Embryonic facial prominence (tissue), 1 donor: ENCODE results near the gene PLCD1.
"Not testable (repeated sequence)": the region's sequence is repeated elsewhere in the genome, so short reads cannot be mapped to it uniquely, and the experiment has no call there.

Experiments used
- DNase-seq: peaks from one replicate; pipeline ENCODE4 v3.0.0-alpha.2; 2016; ENCODE audit errors: extremely low spot score

Gene PLCD1

DNA sequence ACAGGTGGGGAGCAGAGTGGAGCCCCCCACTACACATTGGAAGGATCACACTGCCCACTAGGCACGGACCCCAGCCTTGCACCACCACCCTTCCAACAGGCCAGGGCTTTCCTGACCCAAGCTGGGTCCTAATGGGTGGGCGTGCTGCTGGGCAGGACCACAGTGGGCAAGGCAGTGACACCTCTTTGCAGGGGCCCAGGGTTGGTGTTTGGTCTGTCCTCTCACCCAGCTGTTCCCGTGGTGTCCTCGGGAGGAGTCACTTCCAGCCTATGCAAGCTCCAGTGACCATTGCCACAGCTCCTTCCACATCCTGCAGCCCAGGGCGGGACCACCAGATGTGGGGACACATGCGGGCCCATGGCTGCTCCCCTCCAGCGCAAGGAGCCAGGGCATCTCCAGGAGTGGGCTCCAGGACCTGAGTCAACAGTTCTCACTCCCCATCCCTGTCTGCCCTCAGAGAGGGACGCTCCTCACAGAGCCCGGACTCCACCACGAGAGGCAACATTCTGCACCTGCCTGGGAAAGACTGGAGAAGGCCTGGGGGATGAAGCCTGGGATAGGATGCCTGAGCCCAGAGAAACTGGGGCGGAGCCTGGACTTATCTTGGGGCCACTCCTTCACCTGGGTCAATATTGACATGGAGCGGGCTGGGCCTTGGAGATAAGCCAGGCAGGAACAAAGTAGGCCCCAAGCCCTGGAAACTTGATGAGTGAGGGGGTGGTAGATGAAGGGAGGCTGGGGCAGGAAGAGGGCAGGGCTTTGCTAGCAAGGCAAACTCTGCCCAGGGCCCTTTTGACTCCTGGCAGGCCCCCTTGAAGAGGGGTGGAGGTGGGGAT, 42.7 kb downstream of the PLCD1 start:
- no peak for DNase-seq

DNA sequence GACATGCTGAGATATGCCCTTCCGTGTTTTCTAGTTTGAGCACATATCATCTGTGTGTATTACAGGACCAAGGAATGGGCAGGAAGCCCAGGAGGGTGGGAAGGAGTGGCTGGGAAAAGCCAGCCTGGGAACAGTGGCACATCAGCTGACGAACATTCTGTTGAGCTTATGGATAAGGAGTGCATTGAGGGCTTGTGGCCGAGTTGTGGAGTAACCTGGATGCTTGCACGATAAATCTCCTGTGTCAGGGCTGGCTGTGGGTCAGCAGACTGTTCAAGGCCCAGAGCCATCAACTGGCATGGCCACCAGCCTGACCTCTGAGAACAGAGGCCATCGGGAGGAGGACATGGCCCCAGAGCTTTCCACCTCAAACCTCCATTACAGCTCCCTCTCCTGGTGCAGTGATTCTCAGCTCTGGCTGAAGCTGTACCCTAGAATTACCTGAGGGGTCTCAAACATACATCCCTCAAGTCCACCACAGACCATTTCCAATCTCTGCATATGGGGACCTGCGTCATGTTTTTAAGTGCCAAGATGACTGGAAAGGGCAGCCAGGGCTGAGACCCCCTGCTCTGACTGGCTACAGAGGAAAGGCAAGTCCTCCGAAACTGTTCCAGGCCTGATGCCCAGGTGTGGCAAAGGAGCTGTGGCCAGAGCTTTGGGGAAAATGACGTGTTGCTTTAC, 43.7 kb downstream of the PLCD1 start:
- DNase-seq: no peak

DNA sequence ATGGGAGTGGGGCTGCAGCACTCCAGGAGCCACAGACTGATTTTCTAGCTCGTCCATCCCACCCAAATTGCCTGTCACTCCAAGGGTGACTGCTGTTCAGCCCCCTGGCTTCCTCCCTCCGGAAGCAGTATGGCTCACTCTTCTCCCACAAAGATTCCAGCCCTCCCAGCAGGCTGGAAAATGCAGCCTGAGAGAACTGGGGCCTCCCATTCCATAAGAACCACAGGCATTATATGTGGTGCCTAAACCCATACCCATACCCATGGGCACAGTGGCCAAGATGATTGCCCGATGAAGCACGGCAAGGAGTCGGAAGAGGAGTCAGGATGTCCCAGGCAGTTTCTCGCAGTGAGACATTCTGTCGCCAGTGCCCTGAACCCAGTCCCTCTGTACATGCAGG, 44.8 kb downstream of the PLCD1 start:
- no peak for DNase-seq

DNA sequence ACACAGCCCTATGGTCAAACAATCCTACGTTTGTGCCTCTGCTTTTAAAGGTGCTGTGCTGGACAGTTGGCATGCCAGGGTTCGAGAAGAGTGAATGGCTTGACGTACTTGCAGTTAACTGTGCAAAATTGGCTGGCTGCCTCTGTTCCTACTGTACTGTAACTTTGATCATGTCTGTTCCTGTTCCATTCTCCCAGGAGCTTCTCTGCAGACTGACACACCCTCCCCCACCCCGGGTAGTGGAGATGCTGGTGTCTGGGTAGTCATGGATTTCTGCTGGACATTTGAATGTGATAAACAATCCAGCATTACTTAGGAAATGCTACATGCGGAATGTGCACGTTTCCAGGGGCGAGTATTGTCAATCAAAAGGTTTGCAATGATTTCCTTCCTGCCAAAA, 45.4 kb downstream of the PLCD1 start:
- DNase-seq: no peak

DNA sequence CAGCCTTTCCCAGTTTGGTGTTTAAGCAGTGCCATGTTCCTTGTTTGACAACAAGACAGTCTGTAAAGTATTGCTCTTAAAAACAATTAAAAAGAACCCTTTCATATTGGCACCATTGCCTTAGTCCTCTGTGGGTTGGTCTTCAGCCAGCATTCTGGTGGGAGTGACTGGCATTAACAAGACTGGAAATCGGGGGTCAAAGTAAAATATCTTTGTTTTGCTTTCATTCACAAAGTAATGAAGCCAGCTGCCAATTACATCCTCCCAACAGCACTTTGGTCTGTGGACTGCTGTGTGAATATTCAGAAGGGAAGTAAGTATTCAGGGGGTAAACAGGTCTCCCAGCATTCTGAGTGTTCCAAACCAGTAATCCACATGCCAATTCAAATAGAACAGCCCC, 47.1 kb downstream of the PLCD1 start:
- DNase-seq: no peak

DNA sequence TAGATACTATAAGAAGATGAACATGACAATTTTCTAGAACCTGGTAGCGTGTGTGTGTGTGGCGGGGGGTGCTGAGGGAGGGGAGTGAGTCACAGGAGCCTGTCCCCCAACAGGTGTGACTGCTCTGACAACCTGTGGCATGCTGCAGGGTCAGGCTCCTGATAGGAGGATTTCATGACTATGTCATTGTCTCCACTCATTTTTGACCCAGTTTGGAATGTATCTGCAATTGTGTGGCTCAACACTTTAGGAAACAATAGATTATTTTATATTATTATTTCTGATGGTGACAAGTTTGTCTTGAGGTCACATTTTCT, 48.1 kb downstream of the PLCD1 start:
- no peak for DNase-seq

DNA sequence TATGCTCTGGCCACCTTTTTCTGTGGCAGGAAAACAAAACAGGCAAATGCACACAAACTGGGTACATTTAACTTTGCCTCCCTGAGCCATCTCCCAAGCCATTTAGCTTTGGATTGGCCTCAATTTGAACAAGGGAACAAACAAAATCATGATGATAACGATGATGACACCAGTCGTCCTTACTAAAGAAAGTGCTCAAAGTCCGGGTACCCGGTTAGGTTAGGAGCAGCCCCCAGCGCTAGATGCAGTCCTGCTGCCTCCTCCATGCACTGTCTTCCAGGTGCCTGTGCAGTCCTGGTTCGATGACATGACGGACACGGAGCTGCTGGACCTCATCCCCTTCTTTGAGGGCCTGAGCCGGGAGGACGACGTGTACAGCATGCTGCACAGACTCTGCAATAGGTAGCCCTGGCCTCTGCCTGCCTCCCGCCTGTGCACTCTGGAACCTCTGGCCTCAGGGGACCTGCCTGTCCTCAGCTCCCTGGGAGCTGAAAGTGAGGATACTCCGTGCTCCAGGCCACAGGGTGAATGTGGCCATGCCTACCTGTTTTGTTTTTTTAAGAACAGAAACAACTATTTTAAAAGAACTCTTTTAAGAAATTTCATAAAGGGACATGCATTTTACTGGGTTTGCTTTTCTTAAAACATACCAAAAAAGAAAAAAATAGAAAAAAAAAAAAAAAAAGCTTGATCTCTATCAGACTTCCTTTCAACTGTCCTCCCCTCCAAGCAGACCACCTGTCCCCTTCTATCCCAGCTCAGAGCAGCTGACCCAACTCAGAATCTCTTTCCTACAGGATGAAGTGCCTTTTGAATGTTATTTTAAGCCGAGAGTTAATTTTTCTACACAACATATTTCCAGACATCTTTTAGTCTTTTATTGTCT, 48.7 kb downstream of the PLCD1 start:
- DNase-seq: no peak

DNA sequence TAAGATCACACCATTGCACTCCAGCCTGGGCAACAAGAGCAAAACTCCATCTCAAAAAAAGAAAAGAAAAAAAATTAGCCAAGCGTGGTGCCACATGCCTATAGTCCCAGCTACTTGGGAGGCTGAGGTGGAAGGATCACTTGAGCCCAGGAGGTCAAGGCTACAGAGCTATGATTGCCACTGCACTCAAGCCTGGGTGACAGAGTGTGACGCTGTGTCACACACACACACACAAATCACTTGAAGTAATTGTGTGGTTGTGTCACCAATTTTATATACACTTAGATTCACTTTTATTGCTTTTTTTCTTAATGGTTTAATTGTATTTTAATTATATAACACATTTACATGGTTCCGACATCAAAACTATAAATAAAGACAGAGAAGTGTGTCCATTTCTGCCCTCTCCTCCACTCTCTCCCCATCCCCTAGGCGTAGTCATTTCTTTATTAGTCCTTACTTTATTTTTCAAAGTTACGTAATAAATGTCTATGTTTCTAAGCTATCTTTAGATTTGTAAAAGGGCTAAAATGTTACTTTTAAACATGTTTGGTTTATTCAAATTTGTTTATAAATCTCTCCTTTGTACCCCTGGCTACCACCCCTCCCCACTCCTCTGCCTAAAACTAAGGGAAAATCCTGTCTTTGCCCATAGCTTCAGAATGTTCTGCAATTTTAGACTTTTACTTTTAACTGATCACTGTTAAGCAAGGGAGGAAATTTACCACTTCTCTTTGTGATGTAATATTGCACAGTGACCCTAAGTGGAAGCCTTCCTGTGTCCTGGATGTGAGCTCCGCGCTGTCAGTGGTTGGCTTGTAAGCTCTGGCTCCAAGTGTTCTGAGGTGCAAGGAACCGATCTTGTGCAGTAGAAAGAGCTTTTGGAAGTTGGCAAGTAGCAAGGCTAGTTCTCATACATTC, 49.6 kb downstream of the PLCD1 start:
- no peak for DNase-seq

DNA sequence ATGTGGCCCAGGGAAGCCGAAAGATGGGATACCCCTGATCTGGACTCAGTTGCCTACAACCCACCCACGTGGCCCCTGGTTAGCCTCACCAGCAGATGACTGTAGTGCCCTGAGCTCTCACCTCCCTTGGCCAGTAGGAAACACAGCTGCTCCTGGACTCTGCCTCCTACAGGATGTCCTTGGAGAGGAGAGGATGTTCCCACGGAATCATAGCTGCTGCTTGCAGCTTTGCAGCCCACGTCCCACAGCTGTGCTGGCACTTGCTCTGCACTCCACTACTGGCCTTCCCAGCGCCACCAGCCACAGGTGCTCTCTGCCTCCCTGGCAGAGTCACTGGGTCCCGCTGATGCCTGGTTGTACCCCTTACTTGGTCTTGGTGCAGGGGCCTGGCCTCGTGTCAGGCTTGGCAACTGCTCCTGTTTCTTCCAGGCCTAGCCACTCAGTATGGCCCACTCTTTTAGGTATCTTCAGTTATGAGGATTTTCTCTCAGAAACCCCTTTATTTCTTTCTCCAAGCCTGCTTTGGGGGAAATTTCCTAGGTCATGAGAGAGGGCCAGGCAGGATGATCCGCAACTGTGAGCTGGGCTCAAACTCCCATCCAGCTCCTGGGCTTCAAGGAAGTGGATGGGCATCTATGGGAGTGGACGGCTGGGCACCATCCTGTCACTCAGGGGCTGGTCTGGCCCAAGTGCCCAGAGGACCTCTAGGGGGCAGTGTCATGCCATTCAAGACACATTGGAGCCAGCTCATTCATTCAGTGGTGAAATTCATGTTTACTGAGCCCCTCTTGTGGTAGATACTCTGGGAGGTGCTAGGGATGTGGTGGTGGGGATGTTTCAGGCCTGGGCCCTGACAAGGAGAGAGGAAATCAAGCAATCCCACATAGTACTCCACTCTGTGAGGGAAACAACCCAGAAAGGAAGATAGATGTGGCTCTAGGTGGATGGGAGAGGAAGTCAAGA, 55.0 kb downstream of the PLCD1 start:
- DNase-seq: no peak

DNA sequence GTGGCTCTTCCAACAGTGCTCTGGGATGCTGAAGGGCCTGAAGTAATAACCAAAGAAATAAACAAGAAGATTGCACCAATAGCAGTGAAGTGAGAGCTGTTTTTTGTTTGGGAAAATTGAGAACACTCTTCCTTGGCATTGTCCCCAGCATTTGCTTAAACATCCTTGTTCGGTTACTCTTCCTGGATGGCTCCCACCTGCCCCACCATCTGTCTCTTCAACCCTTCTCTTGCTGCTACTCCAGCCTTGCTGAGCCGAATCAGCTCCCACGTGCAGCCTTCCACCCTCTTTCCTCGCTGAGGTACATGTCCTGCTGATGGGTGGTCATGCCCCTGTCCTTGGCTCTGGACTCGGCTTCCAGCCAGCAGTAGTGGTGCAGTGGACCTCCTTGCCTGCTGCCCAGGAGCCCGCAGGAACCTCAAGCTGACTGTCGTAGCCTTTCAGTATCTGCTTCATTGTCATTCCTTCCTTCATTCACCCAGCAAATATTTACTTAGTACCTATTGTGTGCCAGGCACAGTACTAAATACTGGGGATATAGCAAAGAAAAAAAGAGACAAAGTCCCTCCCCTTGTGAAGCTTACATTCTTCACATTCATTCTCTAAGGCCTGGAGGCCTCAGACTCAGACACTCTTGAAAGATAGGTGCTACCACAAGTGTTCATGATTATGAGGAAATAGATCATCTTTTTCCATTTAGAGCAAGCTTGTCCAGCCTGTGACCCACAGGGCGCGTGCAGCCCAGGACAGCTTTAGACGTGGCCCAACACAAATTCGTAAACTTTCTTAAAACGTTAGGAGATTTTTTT, 56.0 kb downstream of the PLCD1 start:
- DNase-seq: no peak

DNA sequence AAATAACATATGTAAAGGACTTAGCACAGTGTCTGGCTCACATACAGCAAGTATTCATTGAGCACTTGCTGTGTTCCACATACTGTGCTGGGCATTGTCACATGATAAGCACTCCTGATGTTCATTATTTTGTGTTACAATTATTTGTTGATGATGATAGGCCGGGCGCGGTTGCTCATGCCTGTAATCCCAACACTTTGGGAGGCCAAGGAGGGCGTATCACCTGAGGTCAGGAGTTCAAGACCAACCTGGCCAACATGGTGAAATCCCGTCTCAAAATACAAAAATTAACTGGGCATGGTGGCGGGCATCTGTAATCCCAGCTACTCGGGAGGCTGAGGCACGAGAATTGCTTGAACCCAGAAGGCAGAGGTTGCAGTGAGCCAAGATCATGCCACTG, 57.4 kb downstream of the PLCD1 start:
- DNase-seq: not testable (repeated sequence)

DNA sequence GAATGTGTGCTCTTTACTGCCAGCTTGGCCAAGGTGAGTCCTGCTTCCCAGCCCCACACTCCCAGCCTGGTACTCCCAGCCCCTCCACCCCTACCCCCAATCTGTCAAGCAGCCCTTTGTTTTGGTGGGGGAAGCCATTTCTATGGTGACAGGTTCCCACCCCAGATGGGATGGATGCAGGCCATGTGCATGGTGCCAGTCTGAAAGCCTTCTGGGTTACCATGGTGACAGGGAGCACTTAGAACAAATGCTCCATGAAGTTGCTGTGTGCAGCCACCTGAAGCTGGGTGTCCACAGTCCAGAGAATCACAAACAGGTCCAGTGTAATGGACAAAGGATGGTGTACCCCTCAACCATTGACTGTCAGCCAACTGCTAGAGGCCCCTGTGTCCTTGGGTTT, 58.0 kb downstream of the PLCD1 start:
- DNase-seq: no peak

DNA sequence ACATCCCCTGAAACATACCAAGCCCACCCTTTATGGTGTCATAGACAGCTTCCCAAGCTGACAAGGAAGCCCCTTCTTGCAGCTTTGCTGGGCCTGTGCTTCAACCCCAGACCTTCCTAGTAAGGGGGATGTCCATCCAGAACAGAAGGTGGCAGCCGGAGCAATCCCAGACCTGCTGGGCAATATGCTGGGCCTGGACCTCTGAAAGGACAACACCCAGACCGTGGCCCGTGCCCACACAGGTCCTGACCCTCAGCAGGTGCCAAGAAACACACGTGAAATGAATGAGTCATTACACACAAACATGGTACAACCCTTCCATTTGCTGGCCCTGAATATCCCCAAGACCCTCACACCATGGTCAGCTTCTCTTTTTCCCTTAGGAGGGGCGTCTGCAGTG, 58.6 kb downstream of the PLCD1 start:
- no peak for DNase-seq

DNA sequence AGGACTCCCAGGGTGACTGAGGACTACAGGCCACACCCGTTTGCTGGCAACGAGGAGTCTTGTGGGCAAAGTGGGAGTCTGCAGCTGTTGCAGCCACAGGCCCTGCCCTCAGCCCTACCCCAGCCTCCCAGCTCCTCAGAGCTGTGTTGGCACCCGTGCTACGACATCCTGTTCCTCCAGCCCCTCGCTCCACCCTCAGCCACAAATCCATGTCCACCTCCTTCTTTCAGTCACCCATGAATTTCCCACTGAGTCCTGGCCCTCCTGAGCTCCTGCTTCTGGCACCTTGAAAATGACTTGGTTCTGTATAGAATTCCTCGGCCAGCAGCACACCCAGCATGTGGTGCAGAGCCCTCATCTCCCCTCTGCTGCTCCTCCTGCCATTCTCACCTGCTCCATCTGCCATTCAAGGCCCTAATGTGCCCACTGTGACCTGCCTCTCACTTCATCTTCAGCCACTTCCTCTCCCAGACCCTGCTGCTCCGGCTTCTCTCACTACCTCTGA, 59.8 kb downstream of the PLCD1 start:
- no peak for DNase-seq

DNA sequence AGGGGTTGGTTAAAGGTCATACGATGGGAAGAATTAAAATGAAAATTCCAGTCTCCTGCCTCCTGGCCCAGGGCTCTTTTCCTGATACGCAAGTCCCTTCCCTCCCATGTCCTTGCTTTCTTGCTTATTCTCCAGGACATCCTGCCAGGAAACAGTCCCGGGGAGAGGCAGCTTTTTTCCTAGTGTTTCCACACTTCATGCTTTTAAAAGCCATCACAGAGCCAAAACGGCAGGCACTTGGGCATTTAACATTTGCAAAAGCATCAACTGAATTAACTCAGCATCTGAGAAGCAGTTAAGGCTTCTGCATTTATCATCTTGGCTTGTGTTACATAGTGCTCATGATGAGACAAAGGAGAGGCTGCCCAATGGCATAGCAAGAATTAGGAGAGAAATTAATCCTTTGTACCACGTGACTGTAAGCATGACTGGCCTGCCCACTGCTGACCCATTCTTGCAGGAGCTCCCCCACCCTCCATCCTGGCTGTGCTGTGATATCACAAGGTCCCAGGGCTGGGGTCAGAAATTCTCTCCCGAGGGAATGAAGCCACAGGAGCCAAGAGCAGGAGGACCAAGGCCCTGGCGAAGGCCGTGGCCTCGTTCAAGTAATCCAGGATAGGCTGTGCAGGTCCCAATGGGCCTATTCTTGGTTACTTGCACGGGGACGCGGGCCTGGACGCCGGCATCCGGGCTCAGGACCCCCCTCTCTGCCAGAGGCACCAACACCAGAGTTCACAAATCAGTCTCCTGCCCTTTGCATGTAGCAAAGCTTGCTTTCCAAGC, 60.4 kb downstream of the PLCD1 start:
- DNase-seq: no peak

DNA sequence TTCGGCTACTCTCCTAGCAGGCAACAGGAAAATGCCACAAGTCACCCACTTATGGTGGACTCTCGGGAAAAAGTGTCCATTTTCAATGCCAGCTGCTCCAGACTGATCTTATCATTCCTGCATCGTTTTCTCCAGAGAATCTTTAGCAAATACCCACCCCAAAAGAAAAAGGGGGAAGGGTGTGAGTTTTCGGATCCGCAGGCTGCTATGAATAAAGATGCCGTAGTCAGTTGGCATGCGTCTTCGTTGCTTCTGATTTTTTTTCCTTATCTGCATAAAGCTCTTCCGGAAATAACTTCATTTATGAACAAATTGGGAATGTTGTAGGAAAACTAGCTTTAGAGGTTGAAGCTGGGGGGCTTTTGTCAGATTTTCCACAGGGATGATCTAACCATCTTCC, 61.2 kb downstream of the PLCD1 start:
- no peak for DNase-seq

DNA sequence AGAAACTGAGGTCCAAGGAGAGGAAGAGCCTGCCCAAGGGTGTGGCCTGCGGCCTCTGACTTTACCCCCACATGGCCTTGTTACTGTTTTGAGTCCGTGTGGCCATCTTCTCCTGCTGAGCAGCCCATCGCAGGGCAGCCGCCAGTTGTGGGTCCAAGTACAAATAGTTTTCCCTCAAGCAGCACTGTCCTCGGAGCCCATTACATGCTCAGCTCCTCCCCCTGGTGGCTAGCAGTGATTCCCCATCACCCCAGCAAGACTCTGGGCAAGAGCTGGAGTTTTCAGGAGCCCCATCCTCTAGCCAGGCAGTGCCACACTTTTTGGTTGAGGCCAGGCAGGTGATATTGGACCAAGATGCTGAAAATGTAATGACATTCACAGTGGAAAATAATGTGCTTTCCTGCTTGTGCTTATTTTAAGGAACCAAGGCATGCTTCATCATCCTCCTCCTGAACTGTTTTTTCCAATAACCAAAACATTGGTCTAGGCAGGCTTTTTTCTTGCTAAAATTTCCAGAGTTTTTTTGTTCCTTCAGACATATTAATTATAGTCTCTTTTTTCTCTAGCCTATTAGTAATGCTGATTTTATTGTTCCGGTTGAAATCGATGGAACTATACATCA, 62.1 kb downstream of the PLCD1 start:
- DNase-seq: no peak

DNA sequence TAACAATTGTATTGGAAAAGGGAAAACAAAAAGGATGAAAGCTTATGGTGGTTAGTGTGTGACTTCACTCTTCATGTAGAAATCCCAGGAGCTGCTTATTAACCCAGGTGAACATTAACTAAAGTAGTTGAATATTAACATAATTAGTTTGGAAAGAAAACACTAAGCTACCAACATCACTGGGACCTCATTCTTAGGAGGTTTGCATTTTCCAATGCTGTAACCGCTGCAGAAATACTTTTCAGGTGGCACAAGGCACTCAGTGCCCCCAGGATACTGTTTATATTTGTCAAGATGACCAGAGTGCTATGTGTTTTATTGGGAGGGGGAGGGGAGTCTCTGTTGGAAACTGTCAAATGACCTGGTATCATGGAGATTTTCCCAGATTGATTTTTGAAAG, 64.7 kb downstream of the PLCD1 start:
- DNase-seq: no peak
